ENCODE data around the gene FRK.
"Not testable (repeated sequence)": the region's sequence is repeated elsewhere in the genome, so short reads cannot be mapped to it uniquely, and the experiment has no call there.

The FRK gene

DNA sequence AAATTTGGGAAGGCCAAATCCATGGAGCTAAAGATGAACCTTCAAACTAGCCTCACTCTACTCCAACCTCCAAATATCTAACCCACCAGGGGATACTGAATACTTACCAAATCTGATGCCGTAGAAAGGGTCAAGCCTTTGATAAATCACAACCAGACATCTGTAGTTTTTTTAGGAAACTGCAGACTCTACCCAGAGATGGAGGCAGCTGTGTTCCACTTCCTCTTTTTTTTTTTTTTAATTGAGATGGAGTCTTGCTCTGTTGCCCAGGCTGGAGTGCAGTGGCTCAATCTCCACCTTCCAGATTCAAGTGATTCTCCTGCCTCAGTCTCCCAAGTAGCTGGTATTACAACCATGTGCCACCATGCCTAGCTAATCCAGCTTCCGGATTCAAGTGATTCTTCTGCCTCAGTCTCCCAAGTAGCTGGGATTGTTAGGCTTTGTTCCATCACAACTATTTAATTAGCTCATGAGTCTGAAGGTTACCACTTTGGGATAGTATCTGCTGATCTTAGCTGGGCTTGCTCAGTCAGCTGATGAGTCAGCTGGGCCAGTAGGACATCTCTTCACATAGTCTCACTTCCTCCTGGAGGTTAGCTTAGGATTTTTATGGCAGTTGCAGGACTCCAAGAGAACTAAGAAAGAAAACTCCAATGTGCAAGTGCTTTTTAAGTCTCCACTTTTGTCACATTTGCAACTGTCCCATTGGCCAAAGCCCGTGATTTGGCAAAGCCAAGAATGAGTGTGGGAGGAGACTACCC lies 13.3 kb downstream of the FRK start:
- TF ChIP-seq, protein P1, sequence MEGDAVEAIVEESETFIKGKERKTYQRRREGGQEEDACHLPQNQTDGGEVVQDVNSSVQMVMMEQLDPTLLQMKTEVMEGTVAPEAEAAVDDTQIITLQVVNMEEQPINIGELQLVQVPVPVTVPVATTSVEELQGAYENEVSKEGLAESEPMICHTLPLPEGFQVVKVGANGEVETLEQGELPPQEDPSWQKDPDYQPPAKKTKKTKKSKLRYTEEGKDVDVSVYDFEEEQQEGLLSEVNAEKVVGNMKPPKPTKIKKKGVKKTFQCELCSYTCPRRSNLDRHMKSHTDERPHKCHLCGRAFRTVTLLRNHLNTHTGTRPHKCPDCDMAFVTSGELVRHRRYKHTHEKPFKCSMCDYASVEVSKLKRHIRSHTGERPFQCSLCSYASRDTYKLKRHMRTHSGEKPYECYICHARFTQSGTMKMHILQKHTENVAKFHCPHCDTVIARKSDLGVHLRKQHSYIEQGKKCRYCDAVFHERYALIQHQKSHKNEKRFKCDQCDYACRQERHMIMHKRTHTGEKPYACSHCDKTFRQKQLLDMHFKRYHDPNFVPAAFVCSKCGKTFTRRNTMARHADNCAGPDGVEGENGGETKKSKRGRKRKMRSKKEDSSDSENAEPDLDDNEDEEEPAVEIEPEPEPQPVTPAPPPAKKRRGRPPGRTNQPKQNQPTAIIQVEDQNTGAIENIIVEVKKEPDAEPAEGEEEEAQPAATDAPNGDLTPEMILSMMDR (IDR thresholded peaks at IDR 0.05; ENCODE audit: borderline replicate concordance, insufficient read depth, low read depth, low read length): no peak
- no peak overlapping the region for H3K4me3 ChIP-seq (ENCODE audit: low read depth, low read length)

DNA sequence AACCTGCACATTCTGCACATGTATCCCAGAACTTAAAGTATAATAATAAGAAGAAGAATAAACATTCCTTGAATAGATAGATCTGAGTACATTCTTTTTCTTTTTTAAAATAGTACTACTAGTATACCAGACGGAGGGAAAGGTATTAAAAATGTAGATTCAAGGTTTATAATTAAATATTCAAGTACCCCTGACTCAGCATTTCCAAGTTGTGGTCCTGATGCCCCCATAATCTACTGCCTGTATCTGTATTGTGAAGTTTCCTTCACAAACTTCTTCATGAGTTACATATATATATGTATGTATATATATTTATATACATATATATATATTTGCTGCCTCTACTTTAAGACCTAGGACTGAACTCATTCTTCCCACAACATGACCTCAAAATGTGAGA lies 14.0 kb downstream of the FRK start:
- TF ChIP-seq, protein P1 (IDR thresholded peaks at IDR 0.05; ENCODE audit: borderline replicate concordance, insufficient read depth, low read depth, low read length): no peak
- H3K4me3 ChIP-seq (ENCODE audit: low read depth, low read length): no peak overlapping the region

DNA sequence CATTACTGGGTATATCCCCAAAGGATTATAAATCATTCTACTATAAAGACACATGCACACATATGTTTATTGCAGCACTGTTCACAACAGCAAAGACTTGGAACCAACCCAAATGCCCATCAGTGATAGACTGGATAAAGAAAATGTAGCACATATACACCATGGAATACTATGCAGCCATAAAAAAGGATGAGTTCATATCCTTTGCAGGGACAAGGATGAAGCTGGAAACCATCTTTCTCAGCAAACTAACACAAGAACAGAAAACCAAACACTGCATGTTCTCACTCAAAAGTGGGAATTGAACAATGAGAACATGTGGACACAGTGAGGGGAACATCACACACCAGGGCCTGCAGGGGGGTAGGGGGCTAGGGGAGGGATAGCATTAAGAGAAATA lies 14.4 kb downstream of the FRK start:
- not testable (repeated sequence) for H3K4me3 ChIP-seq (ENCODE audit: low read depth, low read length)

DNA sequence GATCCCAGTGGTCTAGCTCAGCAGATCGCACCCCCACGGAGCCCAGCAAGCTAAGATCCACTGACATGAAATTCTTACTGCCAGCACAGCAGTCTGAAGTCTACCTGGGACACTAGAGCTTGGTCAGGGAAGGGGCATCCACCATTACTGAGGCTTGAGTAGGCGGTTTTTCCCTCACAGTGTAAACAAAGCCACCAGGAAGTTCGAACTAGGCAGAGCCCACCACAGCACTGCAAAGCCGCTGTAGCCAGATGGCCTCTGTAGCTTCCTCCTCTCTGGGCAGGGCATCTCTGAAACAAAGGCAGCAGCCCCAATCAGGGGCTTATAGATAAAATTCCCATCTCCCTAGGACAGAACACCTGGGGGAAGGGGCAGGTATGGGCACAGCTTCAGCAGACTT lies 18.8 kb downstream of the FRK start:
- TF ChIP-seq, protein P1 (IDR thresholded peaks at IDR 0.05; ENCODE audit: borderline replicate concordance, insufficient read depth, low read depth, low read length): no peak
- no peak overlapping the region for H3K4me3 ChIP-seq (ENCODE audit: low read depth, low read length)

DNA sequence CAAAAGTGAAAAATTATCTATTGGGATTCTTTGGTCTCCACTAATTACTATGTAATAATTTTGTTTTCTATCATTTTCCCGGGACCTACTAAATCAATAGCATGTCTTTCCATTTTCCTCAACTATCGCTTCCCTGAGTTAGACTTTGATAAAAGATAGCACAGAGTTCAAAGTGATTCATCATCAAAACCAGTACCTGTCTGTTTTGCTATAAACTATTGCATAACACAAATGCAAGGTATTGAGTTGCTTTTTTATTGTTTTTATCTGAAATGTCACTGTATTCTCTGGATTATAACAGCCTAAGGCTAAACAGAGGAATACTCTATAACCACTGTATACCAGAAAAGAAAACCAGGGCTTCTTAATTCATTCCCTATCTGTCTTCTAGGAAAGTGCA lies 19.7 kb downstream of the FRK start:
- no peak overlapping the region for H3K4me3 ChIP-seq (ENCODE audit: low read depth, low read length)
- TF ChIP-seq, protein P1 (IDR thresholded peaks at IDR 0.05; ENCODE audit: borderline replicate concordance, insufficient read depth, low read depth, low read length): no peak

DNA sequence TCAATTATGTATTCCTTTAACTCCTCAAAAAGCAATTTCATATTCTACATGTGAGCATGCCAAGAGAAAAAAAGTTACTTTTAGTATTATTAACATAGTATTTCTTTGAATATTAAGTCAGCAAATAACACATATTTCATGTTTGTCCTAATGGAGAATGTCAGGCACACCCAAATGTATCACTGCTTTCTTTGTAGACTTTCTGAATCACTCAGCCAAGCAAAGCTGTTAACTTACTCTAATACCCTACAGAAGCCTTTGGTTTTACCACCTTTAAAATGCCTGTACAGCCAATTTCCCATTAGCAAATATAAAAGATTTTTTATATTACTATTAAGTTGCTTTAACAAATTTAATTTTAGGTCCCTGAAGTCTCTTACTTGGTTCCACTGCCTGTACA lies 23.8 kb downstream of the FRK start:
- TF ChIP-seq, protein P1 (IDR thresholded peaks at IDR 0.05; ENCODE audit: borderline replicate concordance, insufficient read depth, low read depth, low read length): no peak

DNA sequence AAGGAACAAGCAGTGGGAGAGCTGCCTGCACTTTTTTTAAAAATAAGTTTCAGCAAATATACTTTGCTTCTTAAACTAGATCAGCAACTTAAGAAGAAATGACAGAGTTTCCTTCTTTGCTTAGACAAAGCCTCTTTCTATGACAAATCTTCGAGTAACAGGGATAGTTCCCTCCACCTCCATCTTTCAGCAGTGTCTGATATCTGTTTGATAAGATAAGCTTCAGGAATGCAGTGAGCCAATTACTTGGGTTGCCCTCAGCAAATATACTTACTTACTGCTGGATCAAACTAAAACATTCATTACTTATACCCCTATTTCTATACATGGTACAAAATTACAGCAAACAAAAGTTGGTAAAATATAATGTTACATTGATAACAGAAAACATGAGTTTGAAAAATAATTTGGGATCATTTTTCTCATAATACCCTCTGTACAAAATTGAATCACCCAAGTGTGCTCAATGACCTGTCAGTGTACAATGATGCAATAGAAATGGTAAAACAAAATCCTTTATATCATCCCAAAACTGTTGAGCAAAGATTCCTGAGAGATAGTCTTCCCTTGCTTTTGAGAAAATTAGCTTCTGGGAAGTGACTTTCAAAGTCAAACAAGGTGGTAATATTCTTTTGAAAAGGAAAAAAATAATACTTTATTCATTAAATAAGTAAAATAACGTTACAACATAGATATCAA lies 24.5 kb downstream of the FRK start:
- no peak overlapping the region for H3K4me3 ChIP-seq (ENCODE audit: low read depth, low read length)
- TF ChIP-seq, protein P1 (IDR thresholded peaks at IDR 0.05; ENCODE audit: borderline replicate concordance, insufficient read depth, low read depth, low read length): no peak

More for the DNA sequence above, 23.8 kb downstream of the FRK start:
- no peak overlapping the region for H3K4me3 ChIP-seq (ENCODE audit: low read depth, low read length)

Measured in GM12875 (cell line).